HEK293 (cell line): Measurements from ENCODE around the gene AGAP9.
"Not testable (repeated sequence)": the region's sequence is repeated elsewhere in the genome, so short reads cannot be mapped to it uniquely, and the experiment has no call there.

Experiments used
- KLF9 ChIP-seq: fragments of 450-650 bp; formaldehyde crosslinking; IDR thresholded peaks from 2 replicates; pipeline ENCODE4 v1.5.1; 2016; ENCODE audit warnings: missing biosample characterization, missing genetic modification characterization, low read depth
- SALL2 ChIP-seq: fragments of 450-650 bp; formaldehyde crosslinking; IDR thresholded peaks from 2 replicates; pipeline ENCODE4 v1.5.0; 2017; ENCODE audit warnings: missing biosample characterization, mild to moderate bottlenecking, missing genetic modification characterization, borderline replicate concordance
- ZBTB1 ChIP-seq: fragments of 450-650 bp; formaldehyde crosslinking; IDR thresholded peaks from 2 replicates; pipeline ENCODE4 v1.5.1; 2016; ENCODE audit warnings: missing biosample characterization, missing genetic modification characterization
- ZFP41 ChIP-seq: fragments of 450-650 bp; formaldehyde crosslinking; IDR thresholded peaks from 2 replicates; pipeline ENCODE4 v1.5.1; 2016; ENCODE audit warnings: missing biosample characterization, missing genetic modification characterization, borderline replicate concordance
- ZNF138 ChIP-seq: fragments of 450-650 bp; formaldehyde crosslinking; IDR thresholded peaks from 2 replicates; pipeline ENCODE4 v1.5.1; 2016; ENCODE audit warnings: missing biosample characterization, missing genetic modification characterization, borderline replicate concordance
- ZNF624 ChIP-seq: fragments of 450-650 bp; formaldehyde crosslinking; IDR thresholded peaks from 2 replicates; pipeline ENCODE4 v1.5.1; 2017; ENCODE audit warnings: missing biosample characterization, missing genetic modification characterization
- ZNF747 ChIP-seq: fragments of 450-650 bp; formaldehyde crosslinking; IDR thresholded peaks from 2 replicates; pipeline ENCODE4 v1.5.1; 2016; ENCODE audit warnings: missing biosample characterization, missing genetic modification characterization
- ZSCAN30 ChIP-seq: fragments of 450-650 bp; IDR thresholded peaks from 2 replicates; pipeline ENCODE4 v1.5.1; 2018; ENCODE audit warnings: missing biosample characterization, mild to moderate bottlenecking, missing genetic modification characterization, moderate library complexity
- TF ChIP-seq, protein P1 (sequence below): fragments of 450-650 bp; formaldehyde crosslinking; IDR thresholded peaks from 2 replicates; pipeline ENCODE4 v1.5.1; 2016; ENCODE audit warnings: missing biosample characterization, missing genetic modification characterization
- TF ChIP-seq, protein P2 (sequence below): fragments of 450-650 bp; formaldehyde crosslinking; IDR thresholded peaks from 2 replicates; pipeline ENCODE4 v1.5.1; 2016; ENCODE audit warnings: missing biosample characterization, missing genetic modification characterization
- TF ChIP-seq, protein P3 (sequence below): fragments of 450-650 bp; formaldehyde crosslinking; IDR thresholded peaks from 2 replicates; pipeline ENCODE4 v1.5.1; 2016; ENCODE audit warnings: missing biosample characterization, missing genetic modification characterization, borderline replicate concordance

DNA sequence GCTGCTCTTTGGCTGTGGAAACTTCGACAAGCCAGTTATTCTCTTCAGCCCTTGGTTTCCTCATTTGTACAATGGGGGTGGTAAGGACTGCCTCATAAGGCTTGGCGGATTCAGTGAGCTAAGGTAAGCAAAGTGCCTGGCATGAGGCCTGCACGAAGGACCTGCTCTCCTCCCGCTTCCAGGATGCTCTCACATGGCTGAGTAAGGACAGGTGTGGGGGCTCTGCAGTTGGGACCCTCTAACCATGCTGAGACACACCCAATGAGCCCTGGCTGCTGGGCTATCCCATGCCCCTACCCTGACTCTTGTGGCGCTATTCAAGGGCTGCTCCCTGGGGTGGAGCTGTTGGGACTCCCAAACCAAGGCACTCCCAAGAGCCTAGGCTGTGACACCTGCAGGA lies 48.3 kb downstream of the AGAP9 start:
- TF ChIP-seq, protein P1, sequence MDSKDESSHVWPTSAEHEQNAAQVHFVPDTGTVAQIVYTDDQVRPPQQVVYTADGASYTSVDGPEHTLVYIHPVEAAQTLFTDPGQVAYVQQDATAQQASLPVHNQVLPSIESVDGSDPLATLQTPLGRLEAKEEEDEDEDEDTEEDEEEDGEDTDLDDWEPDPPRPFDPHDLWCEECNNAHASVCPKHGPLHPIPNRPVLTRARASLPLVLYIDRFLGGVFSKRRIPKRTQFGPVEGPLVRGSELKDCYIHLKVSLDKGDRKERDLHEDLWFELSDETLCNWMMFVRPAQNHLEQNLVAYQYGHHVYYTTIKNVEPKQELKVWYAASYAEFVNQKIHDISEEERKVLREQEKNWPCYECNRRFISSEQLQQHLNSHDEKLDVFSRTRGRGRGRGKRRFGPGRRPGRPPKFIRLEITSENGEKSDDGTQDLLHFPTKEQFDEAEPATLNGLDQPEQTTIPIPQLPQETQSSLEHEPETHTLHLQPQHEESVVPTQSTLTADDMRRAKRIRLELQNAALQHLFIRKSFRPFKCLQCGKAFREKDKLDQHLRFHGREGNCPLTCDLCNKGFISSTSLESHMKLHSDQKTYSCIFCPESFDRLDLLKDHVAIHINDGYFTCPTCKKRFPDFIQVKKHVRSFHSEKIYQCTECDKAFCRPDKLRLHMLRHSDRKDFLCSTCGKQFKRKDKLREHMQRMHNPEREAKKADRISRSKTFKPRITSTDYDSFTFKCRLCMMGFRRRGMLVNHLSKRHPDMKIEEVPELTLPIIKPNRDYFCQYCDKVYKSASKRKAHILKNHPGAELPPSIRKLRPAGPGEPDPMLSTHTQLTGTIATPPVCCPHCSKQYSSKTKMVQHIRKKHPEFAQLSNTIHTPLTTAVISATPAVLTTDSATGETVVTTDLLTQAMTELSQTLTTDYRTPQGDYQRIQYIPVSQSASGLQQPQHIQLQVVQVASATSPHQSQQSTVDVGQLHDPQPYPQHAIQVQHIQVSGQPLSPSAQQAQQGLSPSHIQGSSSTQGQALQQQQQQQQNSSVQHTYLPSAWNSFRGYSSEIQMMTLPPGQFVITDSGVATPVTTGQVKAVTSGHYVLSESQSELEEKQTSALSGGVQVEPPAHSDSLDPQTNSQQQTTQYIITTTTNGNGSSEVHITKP (tag by site-specific recombination) = not testable (repeated sequence)
- not testable (repeated sequence) for TF ChIP-seq SALL2 (tag by site-specific recombination); ZBTB1; ZSCAN30; ZFP41 (tag by site-specific recombination); ZNF624 (tag by site-specific recombination); ZNF747 (tag by site-specific recombination); ZNF138; KLF9 (tag by site-specific recombination)
- TF ChIP-seq, protein P2, sequence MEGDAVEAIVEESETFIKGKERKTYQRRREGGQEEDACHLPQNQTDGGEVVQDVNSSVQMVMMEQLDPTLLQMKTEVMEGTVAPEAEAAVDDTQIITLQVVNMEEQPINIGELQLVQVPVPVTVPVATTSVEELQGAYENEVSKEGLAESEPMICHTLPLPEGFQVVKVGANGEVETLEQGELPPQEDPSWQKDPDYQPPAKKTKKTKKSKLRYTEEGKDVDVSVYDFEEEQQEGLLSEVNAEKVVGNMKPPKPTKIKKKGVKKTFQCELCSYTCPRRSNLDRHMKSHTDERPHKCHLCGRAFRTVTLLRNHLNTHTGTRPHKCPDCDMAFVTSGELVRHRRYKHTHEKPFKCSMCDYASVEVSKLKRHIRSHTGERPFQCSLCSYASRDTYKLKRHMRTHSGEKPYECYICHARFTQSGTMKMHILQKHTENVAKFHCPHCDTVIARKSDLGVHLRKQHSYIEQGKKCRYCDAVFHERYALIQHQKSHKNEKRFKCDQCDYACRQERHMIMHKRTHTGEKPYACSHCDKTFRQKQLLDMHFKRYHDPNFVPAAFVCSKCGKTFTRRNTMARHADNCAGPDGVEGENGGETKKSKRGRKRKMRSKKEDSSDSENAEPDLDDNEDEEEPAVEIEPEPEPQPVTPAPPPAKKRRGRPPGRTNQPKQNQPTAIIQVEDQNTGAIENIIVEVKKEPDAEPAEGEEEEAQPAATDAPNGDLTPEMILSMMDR (tag by site-specific recombination) = not testable (repeated sequence)
- TF ChIP-seq, protein P3, sequence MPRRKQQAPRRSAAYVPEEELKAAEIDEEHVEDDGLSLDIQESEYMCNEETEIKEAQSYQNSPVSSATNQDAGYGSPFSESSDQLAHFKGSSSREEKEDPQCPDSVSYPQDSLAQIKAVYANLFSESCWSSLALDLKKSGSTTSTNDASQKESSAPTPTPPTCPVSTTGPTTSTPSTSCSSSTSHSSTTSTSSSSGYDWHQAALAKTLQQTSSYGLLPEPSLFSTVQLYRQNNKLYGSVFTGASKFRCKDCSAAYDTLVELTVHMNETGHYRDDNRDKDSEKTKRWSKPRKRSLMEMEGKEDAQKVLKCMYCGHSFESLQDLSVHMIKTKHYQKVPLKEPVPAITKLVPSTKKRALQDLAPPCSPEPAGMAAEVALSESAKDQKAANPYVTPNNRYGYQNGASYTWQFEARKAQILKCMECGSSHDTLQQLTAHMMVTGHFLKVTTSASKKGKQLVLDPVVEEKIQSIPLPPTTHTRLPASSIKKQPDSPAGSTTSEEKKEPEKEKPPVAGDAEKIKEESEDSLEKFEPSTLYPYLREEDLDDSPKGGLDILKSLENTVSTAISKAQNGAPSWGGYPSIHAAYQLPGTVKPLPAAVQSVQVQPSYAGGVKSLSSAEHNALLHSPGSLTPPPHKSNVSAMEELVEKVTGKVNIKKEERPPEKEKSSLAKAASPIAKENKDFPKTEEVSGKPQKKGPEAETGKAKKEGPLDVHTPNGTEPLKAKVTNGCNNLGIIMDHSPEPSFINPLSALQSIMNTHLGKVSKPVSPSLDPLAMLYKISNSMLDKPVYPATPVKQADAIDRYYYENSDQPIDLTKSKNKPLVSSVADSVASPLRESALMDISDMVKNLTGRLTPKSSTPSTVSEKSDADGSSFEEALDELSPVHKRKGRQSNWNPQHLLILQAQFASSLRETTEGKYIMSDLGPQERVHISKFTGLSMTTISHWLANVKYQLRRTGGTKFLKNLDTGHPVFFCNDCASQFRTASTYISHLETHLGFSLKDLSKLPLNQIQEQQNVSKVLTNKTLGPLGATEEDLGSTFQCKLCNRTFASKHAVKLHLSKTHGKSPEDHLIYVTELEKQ = not testable (repeated sequence)
